Measurements from ENCODE around the gene HOXA6. TPM values are rescaled to one million over a fixed set of nuclear protein-coding genes. Genes with fewer than 3 reads are reported as not detected.

HOXA6 gene
- total and polyA plus RNA-seq, 10 of the 15 experiments (the other 5 are each of a cell fraction or from before 2014, with no cell fraction given): 0.08 TPM; not detected in 9

DNA sequence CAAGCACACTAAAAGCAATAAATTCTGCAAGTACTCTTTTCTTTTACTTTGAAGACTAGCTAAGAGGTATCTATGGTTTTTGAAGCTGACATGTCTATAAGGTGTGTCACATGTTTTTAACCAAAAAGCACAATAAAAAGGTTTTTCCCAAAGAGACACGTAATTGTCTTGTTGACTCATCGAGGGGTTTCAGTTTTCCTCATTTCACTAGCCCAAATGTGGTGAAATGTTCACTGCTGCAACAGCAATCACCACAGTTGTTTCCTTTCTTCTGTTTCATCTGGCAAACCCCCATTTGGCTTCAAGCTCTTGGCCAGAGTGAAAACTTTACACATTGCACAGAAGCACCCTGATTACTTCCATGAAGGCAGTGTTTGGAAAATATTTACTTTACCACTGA, 13.2 kb downstream of the HOXA6 start (continued):
- TF ChIP-seq ATF7 (IDR thresholded peaks at IDR 0.05; ENCODE audit: low read depth) (peak; percentile 63; the same call in 1 of the 2 replicates), RUNX3 (IDR thresholded peaks at IDR 0.05; ENCODE audit: low read length) (peak; percentile 83), FOXK2 (IDR thresholded peaks at IDR 0.05) (no peak), RB1 (IDR thresholded peaks at IDR 0.05; ENCODE audit: borderline replicate concordance) (no peak), IKZF1 (conservative IDR thresholded peaks at IDR 0.05) (peak; percentile 67), YY1 (IDR thresholded peaks at IDR 0.05; ENCODE audit: low read depth, low read length) (no peak), BCL11A (IDR thresholded peaks at IDR 0.05; ENCODE audit: low read depth, low read length) (0 out of 2 replicates have a peak, but pooled peaks have one; percentile 38), HCFC1 (IDR thresholded peaks at IDR 0.05; ENCODE audit: low read length) (no peak), EED (IDR thresholded peaks at IDR 0.05; ENCODE audit: low read depth) (peak; percentile 68), DPF2 (IDR thresholded peaks at IDR 0.05) (peak; percentile 20; the same call in 1 of the 2 replicates), ZNF217 (IDR thresholded peaks at IDR 0.05) (no peak), MTA2 (IDR thresholded peaks at IDR 0.05; ENCODE audit: low read depth) (peak; percentile 65; the same call in 1 of the 2 replicates), IKZF2 (IDR thresholded peaks at IDR 0.05) (peak; percentile 83 to 90), EP300 (IDR thresholded peaks at IDR 0.05; ENCODE audit: borderline replicate concordance in 1 of 2, control insufficient read depth in 1 of 2, low read depth in 2 of 2, low read length in 2 of 2) (peak in 1 of 2 experiments; percentile 55; a peak in 1 of 4 replicates), JUNB (IDR thresholded peaks at IDR 0.05) (peak; percentile 76)
- TF ChIP-seq, protein P1, sequence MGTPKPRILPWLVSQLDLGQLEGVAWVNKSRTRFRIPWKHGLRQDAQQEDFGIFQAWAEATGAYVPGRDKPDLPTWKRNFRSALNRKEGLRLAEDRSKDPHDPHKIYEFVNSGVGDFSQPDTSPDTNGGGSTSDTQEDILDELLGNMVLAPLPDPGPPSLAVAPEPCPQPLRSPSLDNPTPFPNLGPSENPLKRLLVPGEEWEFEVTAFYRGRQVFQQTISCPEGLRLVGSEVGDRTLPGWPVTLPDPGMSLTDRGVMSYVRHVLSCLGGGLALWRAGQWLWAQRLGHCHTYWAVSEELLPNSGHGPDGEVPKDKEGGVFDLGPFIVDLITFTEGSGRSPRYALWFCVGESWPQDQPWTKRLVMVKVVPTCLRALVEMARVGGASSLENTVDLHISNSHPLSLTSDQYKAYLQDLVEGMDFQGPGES (IDR thresholded peaks at IDR 0.05): no peak
- TF ChIP-seq, protein P2, sequence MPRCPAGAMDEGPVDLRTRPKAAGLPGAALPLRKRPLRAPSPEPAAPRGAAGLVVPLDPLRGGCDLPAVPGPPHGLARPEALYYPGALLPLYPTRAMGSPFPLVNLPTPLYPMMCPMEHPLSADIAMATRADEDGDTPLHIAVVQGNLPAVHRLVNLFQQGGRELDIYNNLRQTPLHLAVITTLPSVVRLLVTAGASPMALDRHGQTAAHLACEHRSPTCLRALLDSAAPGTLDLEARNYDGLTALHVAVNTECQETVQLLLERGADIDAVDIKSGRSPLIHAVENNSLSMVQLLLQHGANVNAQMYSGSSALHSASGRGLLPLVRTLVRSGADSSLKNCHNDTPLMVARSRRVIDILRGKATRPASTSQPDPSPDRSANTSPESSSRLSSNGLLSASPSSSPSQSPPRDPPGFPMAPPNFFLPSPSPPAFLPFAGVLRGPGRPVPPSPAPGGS (IDR thresholded peaks at IDR 0.05; ENCODE audit: borderline replicate concordance, insufficient read depth, low read depth, low read length, poor library complexity, severe bottlenecking): peak; percentile 34
- TF ChIP-seq, protein P3, sequence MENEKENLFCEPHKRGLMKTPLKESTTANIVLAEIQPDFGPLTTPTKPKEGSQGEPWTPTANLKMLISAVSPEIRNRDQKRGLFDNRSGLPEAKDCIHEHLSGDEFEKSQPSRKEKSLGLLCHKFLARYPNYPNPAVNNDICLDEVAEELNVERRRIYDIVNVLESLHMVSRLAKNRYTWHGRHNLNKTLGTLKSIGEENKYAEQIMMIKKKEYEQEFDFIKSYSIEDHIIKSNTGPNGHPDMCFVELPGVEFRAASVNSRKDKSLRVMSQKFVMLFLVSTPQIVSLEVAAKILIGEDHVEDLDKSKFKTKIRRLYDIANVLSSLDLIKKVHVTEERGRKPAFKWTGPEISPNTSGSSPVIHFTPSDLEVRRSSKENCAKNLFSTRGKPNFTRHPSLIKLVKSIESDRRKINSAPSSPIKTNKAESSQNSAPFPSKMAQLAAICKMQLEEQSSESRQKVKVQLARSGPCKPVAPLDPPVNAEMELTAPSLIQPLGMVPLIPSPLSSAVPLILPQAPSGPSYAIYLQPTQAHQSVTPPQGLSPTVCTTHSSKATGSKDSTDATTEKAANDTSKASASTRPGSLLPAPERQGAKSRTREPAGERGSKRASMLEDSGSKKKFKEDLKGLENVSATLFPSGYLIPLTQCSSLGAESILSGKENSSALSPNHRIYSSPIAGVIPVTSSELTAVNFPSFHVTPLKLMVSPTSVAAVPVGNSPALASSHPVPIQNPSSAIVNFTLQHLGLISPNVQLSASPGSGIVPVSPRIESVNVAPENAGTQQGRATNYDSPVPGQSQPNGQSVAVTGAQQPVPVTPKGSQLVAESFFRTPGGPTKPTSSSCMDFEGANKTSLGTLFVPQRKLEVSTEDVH (IDR thresholded peaks at IDR 0.05; ENCODE audit: low read depth, partially characterized antibody): no peak
- TF ChIP-seq, protein P4, sequence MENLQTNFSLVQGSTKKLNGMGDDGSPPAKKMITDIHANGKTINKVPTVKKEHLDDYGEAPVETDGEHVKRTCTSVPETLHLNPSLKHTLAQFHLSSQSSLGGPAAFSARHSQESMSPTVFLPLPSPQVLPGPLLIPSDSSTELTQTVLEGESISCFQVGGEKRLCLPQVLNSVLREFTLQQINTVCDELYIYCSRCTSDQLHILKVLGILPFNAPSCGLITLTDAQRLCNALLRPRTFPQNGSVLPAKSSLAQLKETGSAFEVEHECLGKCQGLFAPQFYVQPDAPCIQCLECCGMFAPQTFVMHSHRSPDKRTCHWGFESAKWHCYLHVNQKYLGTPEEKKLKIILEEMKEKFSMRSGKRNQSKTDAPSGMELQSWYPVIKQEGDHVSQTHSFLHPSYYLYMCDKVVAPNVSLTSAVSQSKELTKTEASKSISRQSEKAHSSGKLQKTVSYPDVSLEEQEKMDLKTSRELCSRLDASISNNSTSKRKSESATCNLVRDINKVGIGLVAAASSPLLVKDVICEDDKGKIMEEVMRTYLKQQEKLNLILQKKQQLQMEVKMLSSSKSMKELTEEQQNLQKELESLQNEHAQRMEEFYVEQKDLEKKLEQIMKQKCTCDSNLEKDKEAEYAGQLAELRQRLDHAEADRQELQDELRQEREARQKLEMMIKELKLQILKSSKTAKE (IDR thresholded peaks at IDR 0.05; ENCODE audit: low read depth, poor library complexity, severe bottlenecking): peak; percentile 31

All from GM12878 (cell line).